ENCODE data around the gene PAPOLA. TPM values are rescaled to one million over a fixed set of nuclear protein-coding genes. Genes with fewer than 3 reads are reported as not detected.
"Not testable (repeated sequence)": the region's sequence is repeated elsewhere in the genome, so short reads cannot be mapped to it uniquely, and the experiment has no call there.

Gene PAPOLA
- total and polyA plus RNA-seq, 2 of the 4 experiments (the other 2 are of a cell fraction) = 73.8 to 128 TPM

- H3K9ac ChIP-seq (ENCODE audit: low read depth, low read length); H2AFZ ChIP-seq (replicated peaks; ENCODE audit: low read length, poor library complexity); H4K8ac ChIP-seq (ENCODE audit: low read depth in 2 of 2, low read length in 2 of 2); H2AK9ac ChIP-seq (replicated peaks; ENCODE audit: low read depth, low read length, poor library complexity); DNase-seq; in situ Hi-C loops (cut with MboI; ENCODE audit: low sequenced_read_pairs); dilution Hi-C loops (cut with HindIII; ENCODE audit: low sequenced_read_pairs, unreplicated experiment); H4K91ac ChIP-seq (ENCODE audit: insufficient read depth, low read depth, low read length); H3K18ac ChIP-seq (ENCODE audit: low read depth, low read length); BruUV-seq (replicated peaks); H3K36me3 ChIP-seq (ENCODE audit: control insufficient read depth, insufficient read depth, low read length); ATAC-seq (ENCODE audit: low read depth); H3K27ac ChIP-seq (ENCODE audit: insufficient read depth, low read length); H2BK120ac ChIP-seq (ENCODE audit: low read depth, low read length); H2BK20ac ChIP-seq (ENCODE audit: low read depth, low read length); CTCF ChIA-PET; H2BK15ac ChIP-seq (ENCODE audit: low read depth, low read length); H3K4me3 ChIP-seq (ENCODE audit: insufficient read depth, low read depth, low read length); H3K56ac ChIP-seq (ENCODE audit: extremely low read depth, insufficient read depth, low read length); H3K4ac ChIP-seq (ENCODE audit: low read depth, low read length); H3K14ac ChIP-seq (replicated peaks; ENCODE audit: low read depth, low read length); H3K23ac ChIP-seq (ENCODE audit: low read depth, low read length); H3K27me3 ChIP-seq (ENCODE audit: control insufficient read depth, insufficient read depth, low read length); H3K4me1 ChIP-seq (ENCODE audit: control insufficient read depth, insufficient read depth, low read length); H3K4me2 ChIP-seq (ENCODE audit: low read depth, low read length); H2BK5ac ChIP-seq (ENCODE audit: low read depth, low read length, poor library complexity, severe bottlenecking); H2AK5ac ChIP-seq (ENCODE audit: low read depth, low read length); H3K9me3 ChIP-seq (ENCODE audit: control insufficient read depth, insufficient read depth, low read length); POLR2A ChIA-PET (ENCODE audit: unreplicated experiment); H4K5ac ChIP-seq (ENCODE audit: low read depth, low read length): not testable (repeated sequence)
- intact Hi-C loops (cut with micrococcal nuclease) = loop anchor here (10.0 kb wide), 2 partner anchors 220 to 400 kb away; no protein-coding TSS in a partner anchor
- H3K9me1 ChIP-seq (ENCODE audit: insufficient read depth, low read length) = peaks cover 10% of the 10 kb centered on the region
- H4K20me1 ChIP-seq (ENCODE audit: insufficient read depth, low read length) = peaks cover 62% of the 10 kb centered on the region
- 100% methylated on average over 3 of the region's 12 CpGs; no CpG with 5 or more reads in 1 of the 2 experiments for WGBS, 2 experiments (ENCODE audit: extremely low coverage in 2 of 2, insufficient read length in 1 of 2)
- H3K79me1 ChIP-seq (ENCODE audit: low read depth in 1 of 2, low read length in 2 of 2) = peaks cover 5 to 41% of the 10 kb centered on the region in 2 experiments; a peak in 3 of 4 replicates
These were observed 2.2 kb downstream of the PAPOLA start for GRCh38 chr14:96504353-96504752.

Data from IMR-90 (cell line).